Stimulated activated CD4-positive, alpha-beta T cell treated with anti-CD3 and anti-CD28 coated beads, Interleukin-4, amount 100 ng/mL, for 24 hours (primary cell): ENCODE data around the gene PALLD.

Source experiments
- DNase-seq: peaks from one replicate; pipeline ENCODE4 v3.0.0-alpha.2; 2020

Gene PALLD

DNA sequence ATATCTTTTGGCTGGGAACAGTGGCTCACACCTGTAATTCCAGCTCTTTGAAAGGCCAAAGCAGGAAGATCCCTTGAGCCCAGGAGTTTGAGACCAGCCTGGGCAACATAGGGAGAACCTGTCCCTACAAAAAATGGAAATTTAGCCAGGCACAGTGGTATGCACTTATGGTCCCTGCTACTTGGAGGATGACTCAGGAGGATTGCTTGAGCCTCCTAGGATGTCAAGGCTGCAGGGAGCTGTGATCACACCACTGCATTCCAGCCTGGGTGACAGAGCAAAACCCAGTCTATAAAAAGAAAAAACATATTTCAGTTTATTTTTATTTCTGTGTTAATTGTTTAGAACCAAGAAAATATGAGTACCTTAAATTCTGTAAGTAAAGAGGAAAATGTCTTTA lies 389.5 kb downstream of the PALLD start:
- DNase-seq: no peak

DNA sequence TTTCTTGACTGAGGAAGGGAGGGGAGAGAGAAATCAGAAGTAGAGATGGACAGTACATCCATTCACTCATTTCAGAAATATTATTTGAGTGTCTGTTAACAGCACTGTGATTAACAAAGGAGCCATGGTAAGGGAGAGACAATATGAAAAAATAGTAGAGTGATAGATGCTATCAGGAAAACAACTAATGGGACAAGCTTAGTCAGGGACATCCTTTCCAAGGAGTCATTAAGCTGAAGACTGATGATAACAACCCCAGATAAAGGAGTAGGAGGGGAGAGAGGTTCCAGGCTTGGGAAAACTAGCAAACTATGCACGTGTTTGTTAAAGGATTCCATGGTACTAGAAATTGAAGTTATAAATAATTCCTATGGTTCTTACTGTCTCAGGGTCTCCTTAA lies 391.0 kb downstream of the PALLD start:
- DNase-seq: no peak

DNA sequence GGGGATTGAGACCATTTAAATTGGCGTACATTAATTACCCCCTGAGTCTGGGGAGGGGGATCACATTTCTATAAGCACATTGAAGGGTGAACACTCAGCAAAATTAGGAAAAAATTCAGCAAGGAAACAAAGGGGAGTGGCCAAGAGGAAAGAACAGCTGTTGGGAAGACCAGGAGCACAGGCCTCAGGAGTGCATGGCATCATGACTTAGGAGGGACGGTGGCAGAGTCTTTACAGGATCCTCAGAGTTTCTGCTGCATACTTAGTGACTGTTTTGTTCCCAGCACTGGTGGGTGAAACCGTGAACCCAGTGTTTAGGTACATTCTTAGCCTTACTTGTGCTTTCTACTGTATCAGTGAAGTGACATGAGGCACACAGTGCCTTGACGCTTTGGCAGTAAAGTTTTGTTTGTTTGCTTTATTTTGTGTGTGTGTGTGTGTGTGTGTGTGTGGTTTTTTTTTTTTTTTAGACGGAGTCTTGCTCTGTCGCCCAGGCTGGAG lies 391.9 kb downstream of the PALLD start:
- no peak for DNase-seq

DNA sequence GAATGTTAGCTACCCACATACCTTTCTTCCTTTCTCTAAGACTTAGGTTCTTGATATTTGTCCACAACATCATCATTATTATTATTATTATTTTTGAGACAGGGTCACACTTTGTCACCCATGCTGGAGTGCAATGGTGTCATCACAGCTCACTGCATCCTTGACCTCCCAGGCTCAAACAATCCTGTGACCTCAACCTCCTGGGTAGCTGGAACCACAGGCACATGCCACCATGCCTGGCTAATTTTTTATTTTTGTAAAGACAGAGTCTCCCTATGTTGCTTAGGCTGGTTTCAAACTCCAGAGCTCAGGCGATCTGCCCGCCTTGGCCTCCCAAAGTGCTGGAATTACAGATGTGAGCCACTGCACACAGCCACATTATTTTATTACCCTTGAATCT lies 394.2 kb downstream of the PALLD start:
- no peak for DNase-seq

DNA sequence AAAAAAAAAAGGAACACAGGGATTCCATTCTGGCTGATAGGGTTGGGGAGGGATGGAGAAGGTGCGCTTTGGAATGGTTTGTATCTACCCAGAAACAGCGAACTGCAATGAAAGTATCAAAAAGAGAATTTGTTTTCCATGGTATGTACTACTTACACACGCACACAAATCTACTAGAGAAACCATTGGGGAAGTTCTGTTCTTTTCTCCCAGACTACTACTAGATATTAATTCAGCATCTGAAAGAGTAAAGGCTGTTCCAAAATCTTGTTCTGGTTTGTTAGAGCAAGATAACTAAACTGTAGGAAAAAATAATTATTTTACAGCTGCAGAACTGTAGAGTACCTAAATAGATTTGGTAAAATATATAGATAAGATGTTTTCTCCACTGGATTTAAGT lies 394.8 kb downstream of the PALLD start:
- DNase-seq: no peak

DNA sequence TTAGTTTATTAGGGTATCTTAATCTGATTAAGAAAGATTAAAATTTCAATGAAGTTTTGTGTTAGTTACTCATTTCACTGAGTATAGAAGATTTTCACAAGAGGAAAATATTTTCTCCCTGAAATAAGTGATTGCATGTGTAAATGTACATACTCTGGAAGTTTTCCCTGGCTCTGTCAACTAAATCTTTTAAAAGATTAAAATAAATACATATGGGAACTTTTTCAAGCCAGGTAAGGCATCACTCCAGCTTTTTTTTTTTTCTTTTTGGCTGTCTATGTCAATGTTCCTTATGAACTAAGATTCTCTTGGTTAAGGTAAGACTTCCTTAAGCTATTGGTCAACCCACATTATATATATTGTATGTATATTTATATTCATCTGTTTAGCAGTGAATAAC lies 395.6 kb downstream of the PALLD start:
- no peak for DNase-seq

DNA sequence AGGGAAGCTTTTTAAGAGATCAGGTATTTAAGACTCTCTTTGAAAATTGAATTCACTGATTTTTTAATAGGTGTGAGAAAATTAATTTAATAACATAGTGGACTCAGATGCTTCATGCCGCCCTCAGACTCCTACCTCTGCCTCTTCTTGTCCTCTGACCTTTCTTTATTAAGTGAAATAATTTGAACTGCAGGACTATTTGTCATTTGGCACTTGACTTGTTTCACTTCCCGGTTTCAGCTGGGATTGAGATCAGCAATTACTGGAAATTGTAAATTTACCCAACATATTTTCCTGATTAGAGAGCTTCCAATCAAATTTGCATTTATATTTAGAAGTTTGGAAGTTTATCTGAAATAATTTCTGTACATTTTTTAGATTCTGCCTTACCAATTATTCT lies 396.4 kb downstream of the PALLD start:
- DNase-seq: no peak

DNA sequence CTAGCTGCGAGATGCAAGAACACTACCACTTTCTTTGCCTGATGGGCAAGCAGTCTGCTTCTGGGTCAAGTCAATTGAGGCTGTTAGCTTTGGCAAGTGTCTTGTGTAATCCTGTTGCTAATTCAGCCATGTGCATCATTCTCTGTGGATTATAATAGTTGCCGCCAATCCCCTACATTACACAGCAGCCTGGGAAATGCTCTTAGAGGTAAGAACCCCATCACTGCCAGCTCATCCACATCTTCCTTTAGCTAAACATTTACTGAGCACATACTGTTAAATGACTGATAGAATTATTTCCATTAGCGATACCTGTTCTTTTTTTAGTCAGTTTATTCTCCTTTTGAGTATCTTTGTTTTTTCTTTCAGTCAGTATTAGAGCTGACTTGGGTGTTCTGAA lies 397.0 kb downstream of the PALLD start:
- no peak for DNase-seq

DNA sequence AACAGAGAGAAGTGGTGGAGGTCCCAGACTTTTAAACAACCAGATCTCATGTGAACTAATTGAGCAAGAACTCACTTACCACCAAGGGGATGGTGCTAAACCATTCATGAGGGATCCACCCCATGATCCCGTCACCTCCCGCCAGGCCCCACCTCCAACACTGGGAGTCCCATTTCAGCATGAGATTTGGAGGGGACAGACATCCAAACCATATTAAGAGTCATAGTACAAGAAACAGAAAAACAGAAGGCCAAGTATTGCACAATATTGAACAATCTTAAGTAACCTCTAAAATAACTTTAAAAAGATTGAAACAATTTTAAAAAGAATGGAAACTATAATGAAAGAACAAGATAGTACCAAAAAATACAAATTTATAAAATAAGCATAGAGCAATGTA lies 403.2 kb downstream of the PALLD start:
- no peak for DNase-seq

DNA sequence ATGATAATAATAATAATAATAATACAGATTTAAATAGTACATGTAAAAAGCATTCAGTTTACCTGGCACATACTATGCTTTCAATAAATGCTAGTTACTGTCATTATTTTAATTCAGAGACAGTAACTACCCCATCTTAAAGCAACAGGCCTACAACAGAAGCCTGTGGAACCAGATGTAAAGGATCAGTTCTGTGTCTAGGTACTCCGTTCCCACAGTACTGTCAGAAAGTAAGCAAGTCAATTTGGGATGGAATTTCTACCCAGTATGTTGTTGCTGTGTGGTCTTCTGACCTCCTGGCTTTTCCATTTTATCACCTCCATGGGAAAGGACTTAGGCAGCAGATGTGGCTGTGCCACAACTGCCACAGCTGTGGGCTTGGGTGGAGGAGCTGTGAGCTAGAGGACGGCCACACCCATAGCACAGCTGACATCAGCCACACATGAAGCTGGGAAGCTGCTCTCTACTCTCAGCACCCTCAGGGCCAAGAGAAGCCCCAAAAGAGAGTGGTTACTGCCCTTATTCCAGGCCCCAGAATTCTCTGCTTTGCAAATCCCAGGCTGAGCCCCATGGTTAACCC lies 410.4 kb downstream of the PALLD start:
- no peak for DNase-seq

DNA sequence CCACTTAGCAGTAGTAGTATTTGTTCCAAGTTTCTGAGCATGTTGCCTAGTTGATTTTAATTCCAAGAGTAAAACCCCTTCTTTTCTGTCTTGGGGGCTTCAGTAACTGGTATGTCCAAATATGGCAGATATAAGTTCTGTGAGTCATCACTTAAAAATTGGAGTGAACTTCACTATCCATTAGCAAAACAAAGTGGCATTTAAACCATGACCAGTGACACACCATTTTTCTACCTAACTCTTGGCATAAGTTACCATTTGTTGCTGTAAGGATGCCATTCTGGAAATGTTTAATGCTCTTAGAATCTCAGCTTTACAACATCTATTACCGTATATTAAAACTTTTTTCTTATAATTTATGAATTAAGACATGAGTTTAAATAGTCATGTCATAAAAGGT lies 411.2 kb downstream of the PALLD start:
- no peak for DNase-seq

DNA sequence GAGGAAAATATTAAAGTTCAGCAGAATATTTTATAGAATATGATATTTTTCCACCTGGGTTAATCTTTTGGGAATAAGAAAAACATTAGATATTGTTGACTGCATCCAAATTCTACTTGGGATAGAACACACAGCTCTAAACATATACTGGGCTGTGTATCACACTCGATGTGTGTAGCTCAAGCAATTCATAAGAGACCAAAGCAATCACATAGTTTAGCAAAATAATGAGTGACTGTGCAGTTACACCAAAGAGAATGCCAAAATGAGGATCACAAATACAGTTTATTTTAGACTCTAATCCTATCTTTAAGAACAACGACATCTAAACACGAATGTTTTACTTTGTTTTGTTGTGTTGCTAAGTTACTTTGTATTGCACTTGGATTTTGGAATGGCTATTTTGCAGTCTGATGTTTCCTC lies 412.0 kb downstream of the PALLD start:
- DNase-seq: no peak

DNA sequence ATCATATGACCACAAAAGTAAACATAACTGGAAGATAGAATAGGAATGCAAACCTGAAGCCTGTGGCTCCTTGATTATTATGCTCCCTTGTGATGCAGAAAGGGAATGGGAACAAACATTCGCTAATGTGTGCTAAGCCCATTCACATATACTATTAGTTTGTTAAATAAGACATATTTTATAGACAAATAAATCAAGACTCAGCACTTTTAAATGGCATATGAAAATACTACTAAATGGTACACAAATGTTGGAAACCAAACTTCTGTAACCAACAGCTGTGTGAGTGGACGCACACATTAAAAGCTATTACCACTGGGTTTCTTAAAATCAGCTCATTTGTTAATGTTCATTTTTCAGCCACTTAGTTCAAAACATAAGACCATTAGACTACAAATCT lies 417.2 kb downstream of the PALLD start:
- DNase-seq: no peak

DNA sequence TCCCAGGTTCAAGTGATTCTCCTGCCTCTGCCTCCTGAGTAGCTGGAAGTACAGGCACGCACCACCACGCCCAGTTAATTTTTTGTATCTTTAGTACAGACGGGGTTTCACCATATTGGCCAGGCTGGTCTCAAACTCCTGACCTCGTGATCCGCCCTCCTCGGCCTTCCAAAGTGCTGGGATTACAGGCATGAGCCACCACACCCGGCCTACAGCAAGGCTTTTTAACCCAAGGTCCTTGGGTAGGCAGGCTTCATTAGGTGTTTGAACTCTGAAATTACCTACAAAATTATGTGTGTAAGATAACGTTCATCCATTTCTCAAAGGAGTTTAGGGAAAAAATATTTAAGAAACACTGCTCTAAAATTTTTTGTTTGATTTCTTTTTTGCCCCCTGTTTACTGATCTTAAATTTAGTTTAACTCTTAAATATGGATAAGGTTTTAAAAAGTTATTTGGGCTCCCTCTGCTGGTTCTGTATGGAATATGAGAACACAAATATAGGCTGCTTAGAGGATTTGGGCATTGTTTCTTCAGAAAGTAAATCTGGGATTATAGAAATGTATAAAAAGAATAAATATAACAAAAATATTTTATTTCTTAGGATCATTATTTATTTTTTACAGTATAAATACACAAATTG lies 420.4 kb downstream of the PALLD start:
- no peak for DNase-seq

DNA sequence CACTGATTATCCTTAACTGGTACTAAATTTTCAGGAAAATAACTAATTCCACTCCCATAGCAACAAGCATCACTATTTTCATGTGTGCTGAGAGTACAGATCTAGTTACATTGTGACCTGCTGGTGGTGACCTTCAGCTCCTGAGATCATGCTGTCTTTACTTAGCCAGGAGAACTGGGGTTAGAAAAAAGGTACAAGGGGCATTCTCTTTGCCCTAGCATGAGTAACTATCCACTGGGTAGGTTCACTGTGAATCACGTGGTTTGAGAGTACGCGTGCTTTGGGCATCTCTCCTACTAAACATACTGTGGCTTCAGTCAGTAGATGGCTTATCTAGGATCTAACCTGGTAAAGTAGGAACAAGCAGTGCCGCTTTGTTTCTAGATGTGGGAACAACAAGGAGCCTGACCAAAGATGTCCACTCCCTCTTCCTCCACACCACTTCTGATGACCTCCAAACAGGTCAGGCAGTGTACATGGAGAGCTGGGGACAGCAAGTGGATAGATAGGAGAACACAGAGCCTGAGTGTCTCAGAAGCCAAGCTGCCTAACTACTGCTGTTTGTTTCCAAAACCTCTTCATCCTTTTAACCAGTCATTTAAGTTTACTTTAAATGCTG lies 423.0 kb downstream of the PALLD start:
- no peak for DNase-seq

DNA sequence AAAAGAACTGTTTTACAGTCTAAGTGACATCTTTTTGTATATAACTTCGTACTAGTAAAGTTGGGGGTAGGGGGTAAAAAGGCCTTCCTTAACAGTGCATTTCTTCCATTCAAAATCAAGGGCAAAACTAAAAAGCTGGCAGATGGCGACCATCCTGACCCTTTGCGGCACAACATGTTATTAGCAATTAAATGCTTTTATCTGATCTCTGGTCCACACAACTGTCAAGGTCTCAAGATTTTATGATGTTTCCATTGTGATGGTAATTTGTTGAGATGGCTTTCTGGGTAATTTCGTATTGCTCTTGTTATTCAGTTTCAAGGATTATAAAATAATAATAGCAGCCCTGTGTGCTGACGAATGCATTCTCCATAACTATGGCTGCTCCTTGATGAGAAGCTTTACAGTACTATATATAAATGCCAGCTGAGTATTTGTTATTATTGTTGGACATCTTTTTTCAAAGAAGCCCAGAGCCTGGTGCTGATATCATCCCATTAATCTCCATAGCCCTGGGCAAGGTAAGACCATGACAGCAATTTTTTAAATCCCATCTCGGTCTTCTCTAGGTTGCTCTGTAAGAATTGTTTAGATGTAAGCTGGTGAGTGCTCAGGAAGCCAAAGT lies 423.7 kb downstream of the PALLD start:
- no peak for DNase-seq

DNA sequence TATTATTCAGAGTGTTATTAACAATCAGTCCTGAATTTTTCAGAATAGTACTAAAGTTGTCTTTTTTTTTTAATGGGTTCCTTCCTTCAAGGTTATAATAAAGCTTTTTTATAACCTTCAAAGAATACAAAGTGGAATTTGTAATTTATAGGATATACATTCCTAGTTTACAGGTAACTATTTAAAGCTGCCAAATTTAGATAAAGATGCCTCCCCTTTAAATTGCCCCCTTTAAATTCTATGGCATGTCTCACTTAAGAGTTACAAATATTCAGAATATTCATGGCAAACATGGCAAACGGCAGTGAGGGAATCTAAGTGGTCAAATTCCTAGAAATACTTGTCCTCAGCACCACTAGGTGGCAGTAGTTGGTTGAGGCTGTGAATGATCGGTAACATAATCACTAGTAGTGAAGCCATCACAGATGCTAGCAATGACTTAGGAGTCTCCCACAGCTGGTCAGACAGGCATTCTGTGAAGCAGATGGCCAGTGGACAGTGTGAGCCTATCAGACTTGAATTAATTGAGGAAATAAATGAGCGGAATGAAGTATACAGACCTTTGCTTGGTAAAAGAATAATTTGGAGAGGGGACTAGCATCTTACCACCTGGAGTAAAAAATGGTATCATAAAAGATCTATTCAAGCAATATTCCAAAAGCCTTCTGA lies 426.8 kb downstream of the PALLD start:
- peak; percentile 63 for DNase-seq

DNA sequence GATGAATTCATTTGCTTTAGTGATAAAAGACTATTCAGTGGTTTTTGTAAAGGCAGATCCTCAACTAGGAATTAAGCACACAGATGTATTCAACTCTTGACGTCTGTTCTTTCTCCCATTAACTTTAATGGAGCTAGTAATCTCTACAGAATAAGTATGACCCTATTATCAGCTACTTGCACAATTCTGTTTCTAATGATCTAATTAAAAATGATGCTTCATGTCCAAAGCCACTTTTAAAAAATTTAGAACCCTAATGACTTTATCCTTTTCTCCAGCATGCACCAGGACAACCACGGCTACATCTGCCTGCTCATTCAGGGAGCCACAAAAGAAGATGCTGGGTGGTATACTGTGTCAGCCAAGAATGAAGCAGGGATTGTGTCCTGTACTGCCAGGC lies 427.8 kb downstream of the PALLD start:
- DNase-seq: no peak

DNA sequence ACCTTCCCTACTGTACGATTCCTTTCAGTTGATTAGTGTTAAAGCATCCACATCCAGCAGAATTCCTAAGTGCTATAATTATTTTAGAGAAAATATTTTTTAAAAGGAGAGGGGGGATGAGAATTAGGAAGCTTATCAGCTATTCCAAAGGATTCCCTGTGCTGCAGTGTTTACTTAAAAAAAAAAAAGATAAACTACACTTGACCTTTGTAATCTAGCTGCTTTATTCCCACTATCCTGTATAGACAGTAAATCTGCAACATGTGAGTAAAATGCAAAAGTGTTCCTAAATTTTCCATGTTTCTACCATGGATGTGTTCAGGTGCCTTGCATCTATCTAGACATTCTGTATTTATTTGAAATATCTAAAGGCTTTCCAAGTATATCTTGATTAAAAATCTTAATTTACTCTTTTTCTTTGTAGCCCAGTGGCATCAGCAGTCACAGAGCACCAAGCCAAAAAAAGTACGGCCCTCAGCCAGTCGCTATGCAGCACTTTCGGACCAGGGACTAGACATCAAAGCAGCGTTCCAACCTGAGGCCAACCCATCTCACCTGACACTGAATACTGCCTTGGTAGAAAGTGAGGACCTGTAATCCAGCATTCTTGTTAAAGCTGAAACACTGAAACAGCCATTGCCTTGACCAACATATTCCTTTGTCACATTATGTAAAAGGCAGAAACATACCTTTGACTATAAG lies 429.1 kb downstream of the PALLD start:
- DNase-seq: no peak

DNA sequence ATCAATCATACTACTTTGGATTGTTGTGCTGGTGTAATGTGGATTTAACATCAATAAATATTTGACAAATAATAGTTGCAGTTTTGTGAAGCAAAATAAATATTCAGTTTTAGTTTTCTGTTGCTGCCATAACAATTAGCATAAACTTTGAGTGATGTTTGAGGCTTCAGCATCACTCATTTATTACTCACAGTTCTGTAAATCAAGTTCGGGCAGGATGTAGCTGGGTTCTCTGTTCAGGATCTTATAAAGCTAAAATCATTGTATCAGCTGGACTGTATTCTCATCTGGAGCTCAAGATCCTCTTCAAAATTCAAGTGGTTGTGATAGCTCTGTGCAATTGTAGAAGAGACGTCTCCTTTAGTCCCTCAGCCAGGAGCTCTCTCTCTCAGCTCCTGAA lies 431.5 kb downstream of the PALLD start:
- DNase-seq: no peak

DNA sequence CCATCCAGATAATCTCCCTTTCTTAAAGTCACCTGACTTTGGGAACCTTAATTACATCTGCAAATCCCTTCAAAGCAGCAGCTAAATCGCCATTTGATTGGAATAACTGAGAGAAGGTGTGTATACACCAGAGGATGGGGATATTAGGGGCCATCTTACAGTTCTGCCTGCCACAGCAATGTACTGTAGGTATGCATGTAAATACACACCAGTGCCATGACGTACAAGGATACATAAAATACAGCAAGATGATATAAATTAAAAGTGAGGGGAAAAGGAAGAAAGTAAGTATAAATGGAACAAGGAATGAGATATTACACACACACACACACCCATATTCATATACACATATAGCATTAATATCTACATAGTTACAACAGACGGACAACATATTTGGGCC lies 432.0 kb downstream of the PALLD start:
- no peak for DNase-seq

DNA sequence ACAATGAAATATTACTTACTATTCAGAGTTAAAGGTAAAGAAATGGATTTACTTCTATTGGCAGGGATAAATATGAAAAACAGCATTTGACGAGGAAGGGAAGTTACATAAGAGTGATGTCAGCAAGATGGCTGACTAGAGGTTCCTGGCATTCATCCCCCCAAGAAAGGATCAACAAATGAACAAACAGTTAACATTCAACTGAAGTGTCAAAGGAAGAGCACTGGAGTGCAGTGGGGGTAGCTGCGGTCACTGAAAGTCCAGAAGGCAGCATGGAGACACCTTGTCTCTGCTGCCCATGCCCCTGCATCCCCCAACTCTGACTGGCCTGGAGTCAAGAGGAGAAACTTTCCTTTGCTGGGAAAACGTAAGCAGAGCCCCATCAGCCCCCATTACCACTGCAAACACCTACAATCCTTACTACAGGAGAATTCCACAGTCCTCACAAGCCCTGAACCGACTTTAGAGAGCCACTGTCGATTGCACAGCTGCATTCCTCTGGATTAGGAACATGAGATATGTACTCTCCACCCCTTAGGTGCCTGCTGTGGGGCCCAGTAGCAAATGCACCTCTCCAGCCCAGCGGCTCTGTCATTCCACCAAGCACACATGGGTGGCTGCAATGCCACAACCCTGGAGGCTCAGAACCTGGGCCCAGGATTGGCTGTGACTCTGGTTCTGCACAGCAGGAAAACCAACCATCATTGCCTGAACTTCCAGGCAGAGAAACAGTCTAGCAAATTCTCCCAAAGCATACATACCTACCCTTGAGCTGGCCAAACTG lies 433.8 kb downstream of the PALLD start:
- no peak for DNase-seq
